ENCODE measurements around the gene MFAP2. TPM values are rescaled to one million over a fixed set of nuclear protein-coding genes. Genes with fewer than 3 reads are reported as not detected.
"Not testable (repeated sequence)": the region's sequence is repeated elsewhere in the genome, so short reads cannot be mapped to it uniquely, and the experiment has no call there.

MFAP2 gene
- total and polyA plus RNA-seq, 2 donors: 5.6 to 6.8 TPM

GRCh38 chr1:16965486-16966067 is 14.8 kb downstream of the MFAP2 start:
- Histone ChIP-seq H3K27me3 (ENCODE audit: control insufficient read depth in 2 of 2, insufficient read depth in 1 of 2, low read length in 1 of 2) (no peaks in the 10 kb centered on the region), H3K27ac (ENCODE audit: low read depth in 1 of 2, low read length in 1 of 2) (no peak overlapping the region), H3K4me1 (ENCODE audit: control insufficient read depth in 2 of 2, insufficient read depth in 2 of 2, low read length in 2 of 2) (peaks cover 3 to 4% of the 10 kb centered on the region in 2 donors), H3K9me3 (ENCODE audit: control insufficient read depth in 2 of 2, insufficient read depth in 1 of 2, low read length in 1 of 2) (no peaks in the 10 kb centered on the region), H3K36me3 (ENCODE audit: control insufficient read depth in 2 of 2, insufficient read depth in 2 of 2, low read length in 1 of 2) (peaks cover 0 to 49% of the 10 kb centered on the region in 2 donors), H3K4me3 (ENCODE audit: low read length in 2 of 2) (no peak overlapping the region)
- no peak for DNase-seq (ENCODE audit: low read depth in 6 of 9, low spot score in 9 of 9)
- WGBS: 95% methylated on average over 13 of the region's 13 CpGs

- H3K27ac ChIP-seq (ENCODE audit: low read depth in 1 of 2, low read length in 1 of 2); DNase-seq (ENCODE audit: low read depth in 6 of 9, low spot score in 9 of 9); H3K4me1 ChIP-seq (ENCODE audit: control insufficient read depth in 2 of 2, insufficient read depth in 2 of 2, low read length in 2 of 2); H3K9me3 ChIP-seq (ENCODE audit: control insufficient read depth in 2 of 2, insufficient read depth in 1 of 2, low read length in 1 of 2); H3K4me3 ChIP-seq (ENCODE audit: low read length in 2 of 2); H3K27me3 ChIP-seq (ENCODE audit: control insufficient read depth in 2 of 2, insufficient read depth in 1 of 2, low read length in 1 of 2): not testable (repeated sequence)
- WGBS: 98% methylated on average over 4 of the region's 4 CpGs
- H3K36me3 ChIP-seq (ENCODE audit: control insufficient read depth in 2 of 2, insufficient read depth in 2 of 2, low read length in 1 of 2): peaks cover 0 to 40% of the 10 kb centered on the region in 2 donors
These were observed 16.3 kb downstream of the MFAP2 start for GRCh38 chr1:16964169-16964568.

DNA sequence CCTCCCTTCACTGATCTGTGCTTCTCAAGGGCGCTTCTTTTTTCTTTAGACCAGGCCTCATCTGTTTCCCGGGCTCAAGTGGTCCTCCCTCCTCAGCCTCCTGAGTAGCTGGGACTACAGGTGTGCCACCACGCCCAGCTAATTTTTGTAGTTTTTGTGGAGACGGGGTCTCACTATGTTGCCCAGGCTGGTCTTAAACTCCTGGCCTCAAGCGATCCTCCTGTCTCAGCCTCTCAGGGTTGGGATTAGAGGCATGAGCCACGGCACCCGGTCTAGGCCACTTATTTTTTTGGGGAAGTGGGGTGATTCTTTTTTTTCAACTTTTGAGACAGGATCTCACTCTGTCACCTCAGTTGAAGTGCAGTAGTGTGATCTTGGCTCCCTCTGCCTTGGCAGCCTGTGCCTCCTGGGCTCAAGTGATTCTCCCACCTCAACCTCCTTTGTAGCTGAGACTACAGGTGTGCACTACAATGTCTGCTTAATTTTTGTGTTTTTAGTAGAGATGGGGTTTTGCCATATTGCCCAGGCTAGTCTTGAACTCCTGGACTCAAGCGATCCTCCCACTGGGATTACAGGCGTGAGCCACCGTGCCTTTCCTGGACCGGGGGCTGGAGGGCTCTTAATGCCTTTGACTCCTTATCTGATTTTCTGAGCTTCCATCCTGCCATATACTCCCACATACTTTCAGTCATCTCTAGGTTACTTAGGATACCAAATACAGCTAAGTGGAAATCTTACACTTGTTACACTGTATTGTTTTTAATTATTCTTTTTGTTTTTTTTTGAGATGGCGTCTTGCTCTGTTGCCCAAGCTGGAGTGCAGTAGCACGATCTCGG is 18.9 kb downstream of the MFAP2 start:
- H3K9me3 ChIP-seq (ENCODE audit: control insufficient read depth in 2 of 2, insufficient read depth in 1 of 2, low read length in 1 of 2): no peaks in the 10 kb centered on the region
- H3K4me1 ChIP-seq (ENCODE audit: control insufficient read depth in 2 of 2, insufficient read depth in 2 of 2, low read length in 2 of 2): peaks cover 2 to 4% of the 10 kb centered on the region in 2 donors
- no peaks in the 10 kb centered on the region for H3K27me3 ChIP-seq (ENCODE audit: control insufficient read depth in 2 of 2, insufficient read depth in 1 of 2, low read length in 1 of 2)
- H3K4me3 ChIP-seq (ENCODE audit: low read length in 2 of 2): peak overlapping the region; percentile 16 to 61
- no peak overlapping the region for H3K27ac ChIP-seq (ENCODE audit: low read depth in 1 of 2, low read length in 1 of 2)
- DNase-seq (ENCODE audit: low read depth in 6 of 9, low spot score in 9 of 9): no peak
- WGBS: 91% methylated on average over 14 of the region's 14 CpGs
- H3K36me3 ChIP-seq (ENCODE audit: control insufficient read depth in 2 of 2, insufficient read depth in 2 of 2, low read length in 1 of 2): peaks cover 0 to 32% of the 10 kb centered on the region in 2 donors

GRCh38 chr1:16960560-16961296 is 19.7 kb downstream of the MFAP2 start:
- WGBS: 7% methylated on average over 57 of the region's 57 CpGs
- H3K9me3 ChIP-seq (ENCODE audit: control insufficient read depth in 2 of 2, insufficient read depth in 1 of 2, low read length in 1 of 2): no peaks in the 10 kb centered on the region
- peaks cover 0 to 31% of the 10 kb centered on the region in 2 donors for H3K36me3 ChIP-seq (ENCODE audit: control insufficient read depth in 2 of 2, insufficient read depth in 2 of 2, low read length in 1 of 2)
- H3K27ac ChIP-seq (ENCODE audit: low read depth in 1 of 2, low read length in 1 of 2): peak overlapping the region in 1 of 2 donors; percentile 43
- no peaks in the 10 kb centered on the region for H3K27me3 ChIP-seq (ENCODE audit: control insufficient read depth in 2 of 2, insufficient read depth in 1 of 2, low read length in 1 of 2)
- peaks cover 2 to 4% of the 10 kb centered on the region in 2 donors for H3K4me1 ChIP-seq (ENCODE audit: control insufficient read depth in 2 of 2, insufficient read depth in 2 of 2, low read length in 2 of 2)
- H3K4me3 ChIP-seq (ENCODE audit: low read length in 2 of 2): peak overlapping the region; percentile 16 to 61
- peak in 8 of 9 donors; percentile 27 to 75 (median 49) for DNase-seq (ENCODE audit: low read depth in 6 of 9, low spot score in 9 of 9)

DNA sequence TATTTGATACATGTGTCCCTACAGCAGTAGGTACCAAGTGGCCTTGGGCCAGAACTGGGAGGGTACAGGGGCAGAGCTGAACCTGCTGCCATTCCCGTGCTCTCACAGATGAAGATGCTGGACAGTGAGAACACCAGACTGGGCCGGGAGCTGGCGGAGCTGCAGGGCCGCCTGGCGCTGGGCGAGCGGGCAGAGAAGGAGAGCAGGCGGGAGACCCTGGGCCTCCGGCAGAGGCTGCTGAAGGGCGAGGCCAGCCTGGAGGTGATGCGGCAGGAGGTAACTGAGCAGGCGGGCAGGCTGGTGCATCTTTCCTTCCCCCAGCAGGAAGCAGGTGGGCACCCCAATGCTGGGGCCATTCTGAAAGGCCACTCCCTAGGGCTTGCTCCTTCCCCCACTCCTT is 21.9 kb downstream of the MFAP2 start:
- Histone ChIP-seq H3K27ac (ENCODE audit: low read depth in 1 of 2, low read length in 1 of 2) (no peak overlapping the region), H3K36me3 (ENCODE audit: control insufficient read depth in 2 of 2, insufficient read depth in 2 of 2, low read length in 1 of 2) (peaks cover 0 to 38% of the 10 kb centered on the region in 2 donors), H3K27me3 (ENCODE audit: control insufficient read depth in 2 of 2, insufficient read depth in 1 of 2, low read length in 1 of 2) (no peaks in the 10 kb centered on the region), H3K4me1 (ENCODE audit: control insufficient read depth in 2 of 2, insufficient read depth in 2 of 2, low read length in 2 of 2) (peaks cover 2 to 4% of the 10 kb centered on the region in 2 donors), H3K4me3 (ENCODE audit: low read length in 2 of 2) (no peak overlapping the region), H3K9me3 (ENCODE audit: control insufficient read depth in 2 of 2, insufficient read depth in 1 of 2, low read length in 1 of 2) (no peaks in the 10 kb centered on the region)
- DNase-seq (ENCODE audit: low read depth in 6 of 9, low spot score in 9 of 9): no peak
- WGBS: 99% methylated on average over 12 of the region's 12 CpGs

DNA sequence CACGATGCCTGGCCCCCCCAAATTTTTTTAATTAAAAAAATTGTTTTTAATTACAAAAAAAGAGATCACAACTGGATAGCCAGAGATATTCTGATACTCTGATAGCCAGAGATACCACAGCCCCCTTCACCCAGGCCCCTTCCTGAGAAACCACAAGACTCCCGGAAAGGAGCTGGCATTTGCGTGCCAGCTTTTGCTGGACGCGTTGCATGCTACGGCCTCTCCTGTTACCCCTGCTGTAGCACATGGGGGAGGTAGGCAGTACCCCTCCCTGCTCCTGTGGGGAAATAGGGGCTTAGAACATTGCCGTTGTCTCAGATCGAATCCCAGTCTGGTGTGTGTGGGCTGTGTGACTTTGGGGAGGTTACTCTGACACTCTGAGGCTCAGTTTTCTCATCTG is 22.7 kb downstream of the MFAP2 start:
- Histone ChIP-seq H3K36me3 (ENCODE audit: control insufficient read depth in 2 of 2, insufficient read depth in 2 of 2, low read length in 1 of 2) (peaks cover 0 to 42% of the 10 kb centered on the region in 2 donors), H3K9me3 (ENCODE audit: control insufficient read depth in 2 of 2, insufficient read depth in 1 of 2, low read length in 1 of 2) (no peaks in the 10 kb centered on the region), H3K27ac (ENCODE audit: low read depth in 1 of 2, low read length in 1 of 2) (no peak overlapping the region), H3K4me1 (ENCODE audit: control insufficient read depth in 2 of 2, insufficient read depth in 2 of 2, low read length in 2 of 2) (peaks cover 2 to 4% of the 10 kb centered on the region in 2 donors), H3K4me3 (ENCODE audit: low read length in 2 of 2) (no peak overlapping the region), H3K27me3 (ENCODE audit: control insufficient read depth in 2 of 2, insufficient read depth in 1 of 2, low read length in 1 of 2) (no peaks in the 10 kb centered on the region)
- DNase-seq (ENCODE audit: low read depth in 6 of 9, low spot score in 9 of 9): no peak
- 65% methylated on average over 8 of the region's 8 CpGs for WGBS

- 97% methylated on average over 8 of the region's 8 CpGs for WGBS
- Histone ChIP-seq H3K27me3 (ENCODE audit: control insufficient read depth in 2 of 2, insufficient read depth in 1 of 2, low read length in 1 of 2) (no peaks in the 10 kb centered on the region), H3K27ac (ENCODE audit: low read depth in 1 of 2, low read length in 1 of 2) (no peak overlapping the region), H3K4me3 (ENCODE audit: low read length in 2 of 2) (no peak overlapping the region), H3K9me3 (ENCODE audit: control insufficient read depth in 2 of 2, insufficient read depth in 1 of 2, low read length in 1 of 2) (no peaks in the 10 kb centered on the region), H3K4me1 (ENCODE audit: control insufficient read depth in 2 of 2, insufficient read depth in 2 of 2, low read length in 2 of 2) (peaks cover 2 to 4% of the 10 kb centered on the region in 2 donors), H3K36me3 (ENCODE audit: control insufficient read depth in 2 of 2, insufficient read depth in 2 of 2, low read length in 1 of 2) (peaks cover 0 to 42% of the 10 kb centered on the region in 2 donors)
- no peak for DNase-seq (ENCODE audit: low read depth in 6 of 9, low spot score in 9 of 9)
These were observed 23.6 kb downstream of the MFAP2 start for GRCh38 chr1:16956775-16957174.

GRCh38 chr1:16955186-16955585 is 25.2 kb downstream of the MFAP2 start:
- H3K27me3 ChIP-seq (ENCODE audit: control insufficient read depth in 2 of 2, insufficient read depth in 1 of 2, low read length in 1 of 2): no peaks in the 10 kb centered on the region
- 96% methylated on average over 25 of the region's 25 CpGs for WGBS
- no peaks in the 10 kb centered on the region for H3K9me3 ChIP-seq (ENCODE audit: control insufficient read depth in 2 of 2, insufficient read depth in 1 of 2, low read length in 1 of 2)

GRCh38 chr1:16954579-16954978 is 25.8 kb downstream of the MFAP2 start:
- peaks cover 0 to 41% of the 10 kb centered on the region in 2 donors for H3K36me3 ChIP-seq (ENCODE audit: control insufficient read depth in 2 of 2, insufficient read depth in 2 of 2, low read length in 1 of 2)
- 96% methylated on average over 18 of the region's 18 CpGs for WGBS
- DNase-seq (ENCODE audit: low read depth in 6 of 9, low spot score in 9 of 9): no peak
- H3K9me3 ChIP-seq (ENCODE audit: control insufficient read depth in 2 of 2, insufficient read depth in 1 of 2, low read length in 1 of 2): no peaks in the 10 kb centered on the region
- H3K27me3 ChIP-seq (ENCODE audit: control insufficient read depth in 2 of 2, insufficient read depth in 1 of 2, low read length in 1 of 2): no peaks in the 10 kb centered on the region
- H3K4me1 ChIP-seq (ENCODE audit: control insufficient read depth in 2 of 2, insufficient read depth in 2 of 2, low read length in 2 of 2): no peaks in the 10 kb centered on the region
- H3K4me3 ChIP-seq (ENCODE audit: low read length in 2 of 2): no peak overlapping the region
- no peak overlapping the region for H3K27ac ChIP-seq (ENCODE audit: low read depth in 1 of 2, low read length in 1 of 2)

More at GRCh38 chr1:16955186-16955585, 25.2 kb downstream of the MFAP2 start:
- DNase-seq (ENCODE audit: low read depth in 6 of 9, low spot score in 9 of 9): no peak
- Histone ChIP-seq H3K27ac (ENCODE audit: low read depth in 1 of 2, low read length in 1 of 2) (no peak overlapping the region), H3K4me3 (ENCODE audit: low read length in 2 of 2) (no peak overlapping the region), H3K4me1 (ENCODE audit: control insufficient read depth in 2 of 2, insufficient read depth in 2 of 2, low read length in 2 of 2) (no peaks in the 10 kb centered on the region), H3K36me3 (ENCODE audit: control insufficient read depth in 2 of 2, insufficient read depth in 2 of 2, low read length in 1 of 2) (peaks cover 0 to 42% of the 10 kb centered on the region in 2 donors)

All from thymus (tissue), 11 donors.